Occipital lobe (tissue), 2 donors: ENCODE results near the gene UBL5. TPM values are rescaled to one million over a fixed set of nuclear protein-coding genes. Genes with fewer than 3 reads are reported as not detected.

ENCODE experiments used
- small RNA-seq: library from RNA; depleted of rRNA; stranded (forward); fragments of <200 nt; gene quantifications from one replicate; pipeline ENCODE3, GENCODE V24; 2014
- total RNA-seq: library from RNA; depleted of rRNA; stranded (reverse); fragments of >200 nt; gene quantifications from one replicate; pipeline ENCODE4 v1.2.3, GENCODE V29; 2014

The UBL5 gene
- total RNA-seq, 1 donor from 2014 or later: 62.9 TPM

Small RNA genes lying within 50 kb of the gene (small RNA-seq; reads per million reads assigned to genes)
- not detected for gene RF00156

Other genes starting within 250 kb of the UBL5 start
- gene ZNF121, start 243.4 kb upstream of the UBL5 start, total RNA-seq: 109 TPM
- 44.6 TPM for gene ZNF561, start 206.7 kb upstream of the UBL5 start, total RNA-seq
- gene ZNF562, start 152.8 kb upstream of the UBL5 start, total RNA-seq: 86.4 TPM
- gene ZNF846, start 59.2 kb upstream of the UBL5 start, total RNA-seq: 26.5 TPM
- 13.1 TPM for gene FBXL12, start 8.8 kb upstream of the UBL5 start, total RNA-seq
- 65.4 TPM for gene PIN1, start 7.4 kb downstream of the UBL5 start, total RNA-seq
- 121 TPM for gene OLFM2, start 108.6 kb downstream of the UBL5 start, total RNA-seq
- 1.2 TPM for gene COL5A3, start 182.6 kb downstream of the UBL5 start, total RNA-seq
- gene RDH8, start 185.6 kb downstream of the UBL5 start, total RNA-seq: not detected